ENCODE data around the gene NELL1. TPM values are rescaled to one million over a fixed set of nuclear protein-coding genes. Genes with fewer than 3 reads are reported as not detected.

Gene NELL1
- total RNA-seq, 1 donor from 2014 or later, result 0.29 TPM

GRCh38 chr11:21415606-21416005 lies 746.2 kb downstream of the NELL1 start:
- no peak for DNase-seq
- Mint-ChIP-seq H3K27ac (ENCODE audit: unreplicated experiment) (no peak overlapping the region), H3K4me1 (ENCODE audit: low read depth, unreplicated experiment) (peaks cover 3% of the 10 kb centered on the region), H3K4me3 (ENCODE audit: unreplicated experiment) (no peak overlapping the region), H3K36me3 (ENCODE audit: unreplicated experiment) (no peaks in the 10 kb centered on the region), H3K27me3 (ENCODE audit: unreplicated experiment) (no peaks in the 10 kb centered on the region), H3K9me3 (ENCODE audit: unreplicated experiment) (no peaks in the 10 kb centered on the region)
- TF ChIP-seq, protein P1, sequence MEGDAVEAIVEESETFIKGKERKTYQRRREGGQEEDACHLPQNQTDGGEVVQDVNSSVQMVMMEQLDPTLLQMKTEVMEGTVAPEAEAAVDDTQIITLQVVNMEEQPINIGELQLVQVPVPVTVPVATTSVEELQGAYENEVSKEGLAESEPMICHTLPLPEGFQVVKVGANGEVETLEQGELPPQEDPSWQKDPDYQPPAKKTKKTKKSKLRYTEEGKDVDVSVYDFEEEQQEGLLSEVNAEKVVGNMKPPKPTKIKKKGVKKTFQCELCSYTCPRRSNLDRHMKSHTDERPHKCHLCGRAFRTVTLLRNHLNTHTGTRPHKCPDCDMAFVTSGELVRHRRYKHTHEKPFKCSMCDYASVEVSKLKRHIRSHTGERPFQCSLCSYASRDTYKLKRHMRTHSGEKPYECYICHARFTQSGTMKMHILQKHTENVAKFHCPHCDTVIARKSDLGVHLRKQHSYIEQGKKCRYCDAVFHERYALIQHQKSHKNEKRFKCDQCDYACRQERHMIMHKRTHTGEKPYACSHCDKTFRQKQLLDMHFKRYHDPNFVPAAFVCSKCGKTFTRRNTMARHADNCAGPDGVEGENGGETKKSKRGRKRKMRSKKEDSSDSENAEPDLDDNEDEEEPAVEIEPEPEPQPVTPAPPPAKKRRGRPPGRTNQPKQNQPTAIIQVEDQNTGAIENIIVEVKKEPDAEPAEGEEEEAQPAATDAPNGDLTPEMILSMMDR (IDR thresholded peaks at IDR 0.05; ENCODE audit: partially characterized antibody, unreplicated experiment), result no peak

- Mint-ChIP-seq H3K27me3 (ENCODE audit: unreplicated experiment) (no peaks in the 10 kb centered on the region), H3K36me3 (ENCODE audit: unreplicated experiment) (no peaks in the 10 kb centered on the region), H3K27ac (ENCODE audit: unreplicated experiment) (no peak overlapping the region), H3K4me1 (ENCODE audit: low read depth, unreplicated experiment) (peaks cover 5% of the 10 kb centered on the region), H3K9me3 (ENCODE audit: unreplicated experiment) (no peaks in the 10 kb centered on the region), H3K4me3 (ENCODE audit: unreplicated experiment) (no peak overlapping the region)
- DNase-seq, result no peak
- TF ChIP-seq, protein P1 (IDR thresholded peaks at IDR 0.05; ENCODE audit: partially characterized antibody, unreplicated experiment), result no peak
Observed at GRCh38 chr11:21421711-21422329, 752.4 kb downstream of the NELL1 start.

GRCh38 chr11:21426931-21427330 lies 757.5 kb downstream of the NELL1 start:
- H3K36me3 Mint-ChIP-seq (ENCODE audit: unreplicated experiment), result no peaks in the 10 kb centered on the region
- no peaks in the 10 kb centered on the region for H3K9me3 Mint-ChIP-seq (ENCODE audit: unreplicated experiment)

DNA sequence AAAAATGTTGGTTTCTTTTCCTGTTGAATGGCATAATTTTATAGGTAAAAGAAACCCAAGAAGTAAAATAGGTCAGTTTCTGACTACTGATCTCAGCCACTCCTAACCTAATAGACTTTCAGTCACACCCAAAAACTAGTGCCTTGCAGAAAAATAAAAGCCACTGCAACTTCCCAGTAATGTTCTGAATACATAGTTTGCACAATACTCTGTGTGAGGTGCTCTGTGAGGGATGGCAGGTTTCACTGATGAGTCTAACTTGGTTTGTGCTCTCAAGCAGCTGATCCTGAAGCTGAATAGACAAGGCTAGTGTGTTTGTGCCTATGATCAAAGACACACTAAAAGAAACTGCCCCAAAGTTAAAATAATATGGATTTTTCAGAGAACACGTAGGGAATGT lies 758.3 kb downstream of the NELL1 start:
- H3K36me3 Mint-ChIP-seq (ENCODE audit: unreplicated experiment), result no peaks in the 10 kb centered on the region
- TF ChIP-seq, protein P1 (IDR thresholded peaks at IDR 0.05; ENCODE audit: partially characterized antibody, unreplicated experiment), result no peak
- no peak for DNase-seq
- H3K27ac Mint-ChIP-seq (ENCODE audit: unreplicated experiment), result no peak overlapping the region
- no peaks in the 10 kb centered on the region for H3K9me3 Mint-ChIP-seq (ENCODE audit: unreplicated experiment)
- peaks cover 13% of the 10 kb centered on the region for H3K4me1 Mint-ChIP-seq (ENCODE audit: low read depth, unreplicated experiment)
- H3K27me3 Mint-ChIP-seq (ENCODE audit: unreplicated experiment), result no peaks in the 10 kb centered on the region
- H3K4me3 Mint-ChIP-seq (ENCODE audit: unreplicated experiment), result no peak overlapping the region

More at GRCh38 chr11:21426931-21427330, 757.5 kb downstream of the NELL1 start:
- peak; percentile 33 for DNase-seq
- H3K4me3 Mint-ChIP-seq (ENCODE audit: unreplicated experiment), result no peak overlapping the region
- no peak overlapping the region for H3K27ac Mint-ChIP-seq (ENCODE audit: unreplicated experiment)
- H3K4me1 Mint-ChIP-seq (ENCODE audit: low read depth, unreplicated experiment), result peaks cover 13% of the 10 kb centered on the region
- TF ChIP-seq, protein P1 (IDR thresholded peaks at IDR 0.05; ENCODE audit: partially characterized antibody, unreplicated experiment), result no peak
- H3K27me3 Mint-ChIP-seq (ENCODE audit: unreplicated experiment), result no peaks in the 10 kb centered on the region

- no peaks in the 10 kb centered on the region for H3K9me3 Mint-ChIP-seq (ENCODE audit: unreplicated experiment)
- DNase-seq, result no peak
- H3K36me3 Mint-ChIP-seq (ENCODE audit: unreplicated experiment), result no peaks in the 10 kb centered on the region
- H3K27ac Mint-ChIP-seq (ENCODE audit: unreplicated experiment), result no peak overlapping the region
- TF ChIP-seq, protein P1 (IDR thresholded peaks at IDR 0.05; ENCODE audit: partially characterized antibody, unreplicated experiment), result no peak
- H3K4me1 Mint-ChIP-seq (ENCODE audit: low read depth, unreplicated experiment), result peaks cover 13% of the 10 kb centered on the region
- H3K27me3 Mint-ChIP-seq (ENCODE audit: unreplicated experiment), result no peaks in the 10 kb centered on the region
- H3K4me3 Mint-ChIP-seq (ENCODE audit: unreplicated experiment), result no peak overlapping the region
Observed at GRCh38 chr11:21428796-21429195, 759.4 kb downstream of the NELL1 start.
